Effector CD4-positive, alpha-beta T cell (primary cell): ENCODE results near the gene HSFX4. TPM values are rescaled to one million over a fixed set of nuclear protein-coding genes. Genes with fewer than 3 reads are reported as not detected.
A peak's percentile ranks its signal among the peaks of the same experiment; 100 is the strongest.
"Not testable (repeated sequence)": the region's sequence is repeated elsewhere in the genome, so short reads cannot be mapped to it uniquely, and the experiment has no call there.

Experiments
- DNase-seq: peaks from one replicate; pipeline ENCODE4 v3.0.0-alpha.2; 2020
- total RNA-seq: gene quantifications from one replicate; lab custom pipeline; 2026; lab: John Stamatoyannopoulos, UW

The HSFX4 gene, protein sequence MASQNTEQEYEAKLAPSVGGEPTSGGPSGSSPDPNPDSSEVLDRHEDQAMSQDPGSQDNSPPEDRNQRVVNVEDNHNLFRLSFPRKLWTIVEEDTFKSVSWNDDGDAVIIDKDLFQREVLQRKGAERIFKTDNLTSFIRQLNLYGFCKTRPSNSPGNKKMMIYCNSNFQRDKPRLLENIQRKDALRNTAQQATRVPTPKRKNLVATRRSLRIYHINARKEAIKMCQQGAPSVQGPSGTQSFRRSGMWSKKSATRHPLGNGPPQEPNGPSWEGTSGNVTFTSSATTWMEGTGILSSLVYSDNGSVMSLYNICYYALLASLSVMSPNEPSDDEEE
- not detected for total RNA-seq

- not testable (repeated sequence) for DNase-seq
Measured at GRCh38 chrX:149929400-149929799, at the start of gene HSFX4. HSFX4 (plus strand) TSS chrX:149929573; CDS start chrX:149929645, 72 bp downstream.

GRCh38 chrX:149881081-149881711, 48.2 kb upstream of the HSFX4 start, which contains the start of gene MAGEA8:
MAGEA8 (plus strand) TSS chrX:149881183; CDS start chrX:149884273, 3,090 bp downstream.
- no peak for DNase-seq

DNA sequence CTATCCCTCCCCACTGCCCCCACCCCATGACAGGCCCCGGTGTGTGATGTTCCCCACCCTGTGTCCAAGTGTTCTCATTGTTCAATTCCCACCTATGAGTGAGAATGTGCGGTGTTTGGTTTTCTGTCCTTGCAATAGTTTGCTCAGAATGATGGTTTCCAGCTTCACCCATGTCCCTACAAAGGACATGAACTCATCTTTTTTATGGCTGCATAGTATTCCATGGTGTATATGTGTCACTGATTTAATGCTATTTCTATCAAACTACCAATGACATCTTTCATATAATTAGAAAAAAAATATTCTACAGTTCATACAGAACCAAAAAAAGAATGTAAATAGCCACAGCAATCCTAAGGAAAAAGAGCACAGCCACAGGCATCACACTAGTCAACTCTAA, 38.5 kb upstream of the HSFX4 start:
- not testable (repeated sequence) for DNase-seq

- DNase-seq = no peak
Measured at GRCh38 chrX:149898554-149898953, 30.8 kb upstream of the HSFX4 start.

- DNase-seq = no peak
Measured at GRCh38 chrX:149903889-149904748, 25.3 kb upstream of the HSFX4 start.

DNA sequence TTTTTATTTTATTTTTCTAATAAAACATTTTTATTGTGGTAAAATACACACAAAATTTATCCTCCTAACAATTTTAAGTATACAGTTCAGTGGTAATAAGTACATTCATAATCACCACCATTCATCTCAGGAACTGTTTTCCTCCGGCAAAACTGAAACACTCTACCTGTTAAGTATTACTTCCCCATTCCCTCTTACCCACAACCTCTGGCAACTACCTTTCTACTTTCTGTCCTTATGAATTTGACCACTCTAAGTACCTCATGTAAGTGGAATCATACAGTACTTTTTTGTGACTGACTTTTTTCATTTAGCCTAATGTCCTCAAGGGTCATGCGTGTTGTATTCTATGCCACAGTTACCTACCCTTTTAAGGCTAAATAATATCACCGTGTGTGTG, 21.1 kb upstream of the HSFX4 start:
- no peak for DNase-seq

DNA sequence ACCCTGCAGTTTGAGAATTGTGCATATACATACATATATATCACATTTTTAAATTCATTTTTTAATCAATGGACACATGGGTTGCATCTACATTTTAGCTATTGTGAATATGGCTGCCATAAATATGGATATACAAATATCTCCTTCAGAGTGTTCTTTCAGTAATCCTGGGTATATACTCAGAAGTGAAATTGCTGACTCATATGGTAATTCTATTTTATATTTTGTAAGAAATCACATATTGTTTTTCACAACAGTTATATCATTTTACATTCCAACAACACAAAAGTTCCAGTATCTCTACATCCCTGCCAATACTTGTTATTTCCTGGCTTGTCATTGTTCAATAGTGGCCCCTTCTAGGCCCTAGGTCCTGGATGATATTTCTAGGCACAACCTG, 20.6 kb upstream of the HSFX4 start:
- DNase-seq = no peak

- no peak for DNase-seq
Measured at GRCh38 chrX:149909324-149910177, 19.8 kb upstream of the HSFX4 start.

GRCh38 chrX:149910178-149910695, 19.1 kb upstream of the HSFX4 start:
- DNase-seq = no peak

GRCh38 chrX:149916745-149917392, 12.5 kb upstream of the HSFX4 start:
- no peak for DNase-seq

DNA sequence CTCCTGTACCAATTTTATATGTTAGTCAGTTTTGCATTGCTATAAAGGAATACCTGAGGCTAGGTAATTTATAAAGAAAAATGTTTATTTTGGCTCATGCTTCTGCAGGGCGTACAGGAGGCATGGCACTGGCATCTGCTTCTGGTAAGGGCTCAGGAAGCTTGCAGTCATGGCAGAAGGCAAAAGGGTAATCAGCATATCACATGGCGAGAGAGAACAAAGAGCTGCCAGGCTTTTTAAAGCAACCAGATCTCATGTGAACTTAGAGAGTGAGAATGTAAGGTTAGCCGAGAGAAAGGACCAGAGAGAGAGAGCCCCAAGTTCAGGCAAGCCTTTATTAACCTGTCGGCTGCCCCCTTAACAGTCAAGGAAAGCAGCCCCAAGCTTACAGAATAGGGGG, 5.5 kb upstream of the HSFX4 start:
- DNase-seq = not testable (repeated sequence)

DNA sequence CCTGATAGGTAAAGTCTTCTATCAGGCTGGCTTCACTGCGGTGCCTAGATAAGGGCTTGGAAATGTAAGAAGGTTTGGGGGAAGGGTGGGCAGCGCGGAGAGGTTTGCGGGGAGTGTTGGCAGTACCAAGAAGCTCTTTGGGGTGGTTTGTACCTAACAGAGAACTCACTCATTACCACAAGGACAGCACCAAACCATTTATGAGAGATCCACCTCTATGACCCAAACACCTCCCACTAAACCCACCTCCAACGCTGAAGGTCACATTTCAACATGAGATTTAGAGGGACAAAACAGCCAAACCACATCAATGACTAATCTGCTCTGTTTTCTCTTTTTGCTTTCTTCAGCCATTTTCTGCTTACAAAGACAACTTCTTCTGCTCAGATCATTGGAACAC, 4.9 kb upstream of the HSFX4 start:
- not testable (repeated sequence) for DNase-seq

DNA sequence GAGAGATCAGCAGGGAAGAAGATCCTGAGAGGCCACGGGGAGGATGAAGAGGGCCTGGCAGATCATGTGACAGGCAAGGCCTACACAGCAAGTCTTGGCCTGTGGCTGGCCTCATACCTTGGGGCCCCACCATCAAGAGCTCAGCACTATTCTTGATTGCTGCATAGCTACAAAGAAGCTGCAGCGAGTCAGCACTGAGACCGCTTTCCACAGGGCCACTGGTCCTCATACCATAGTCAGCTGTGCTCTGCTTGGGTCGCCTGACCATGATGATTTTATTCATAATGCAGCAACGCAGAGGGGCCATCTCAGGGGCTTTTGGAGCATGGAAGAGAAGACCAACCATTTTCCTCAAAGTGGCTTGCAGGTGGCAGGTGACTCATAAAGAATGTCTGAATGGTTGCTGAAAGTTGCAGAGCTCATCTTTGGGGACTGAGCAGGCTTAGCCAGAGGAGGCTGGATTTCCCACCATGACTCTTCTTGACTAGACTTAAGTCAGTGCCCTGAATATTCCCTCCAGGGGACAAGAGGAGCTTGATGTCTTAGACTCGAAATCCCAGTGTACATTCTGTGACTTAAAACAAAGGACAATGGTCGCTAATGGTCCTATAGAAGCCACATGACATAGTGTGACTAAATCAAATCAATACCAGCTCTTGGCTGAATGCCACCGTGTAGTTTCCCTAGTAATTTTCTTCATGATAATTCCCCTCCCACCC, 2.0 kb upstream of the HSFX4 start:
- DNase-seq = not testable (repeated sequence)

GRCh38 chrX:149927964-149928258, 1.5 kb upstream of the HSFX4 start:
- not testable (repeated sequence) for DNase-seq

DNA sequence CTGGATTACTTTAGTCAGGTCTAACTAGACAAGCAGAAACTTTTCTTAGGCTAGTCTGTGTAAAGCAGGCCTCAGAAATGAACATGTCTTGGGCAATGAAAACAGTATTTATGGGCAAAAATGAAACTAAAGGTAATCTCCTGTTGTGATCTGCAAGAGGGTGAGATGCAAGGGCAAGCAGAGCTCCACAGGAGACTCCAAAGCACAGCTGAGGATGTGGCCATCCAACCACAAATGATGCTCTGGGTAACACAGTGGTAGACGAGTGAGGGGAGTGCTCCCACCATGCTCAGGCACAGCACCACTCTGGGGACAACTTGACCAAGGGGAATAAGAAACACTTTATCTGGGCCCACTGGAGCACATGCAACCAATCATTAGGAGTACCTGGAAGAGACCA, 738 bp upstream of the HSFX4 start:
- not testable (repeated sequence) for DNase-seq

- DNase-seq = not testable (repeated sequence)
Measured at GRCh38 chrX:149931355-149931754, 2.0 kb downstream of the HSFX4 start.

DNA sequence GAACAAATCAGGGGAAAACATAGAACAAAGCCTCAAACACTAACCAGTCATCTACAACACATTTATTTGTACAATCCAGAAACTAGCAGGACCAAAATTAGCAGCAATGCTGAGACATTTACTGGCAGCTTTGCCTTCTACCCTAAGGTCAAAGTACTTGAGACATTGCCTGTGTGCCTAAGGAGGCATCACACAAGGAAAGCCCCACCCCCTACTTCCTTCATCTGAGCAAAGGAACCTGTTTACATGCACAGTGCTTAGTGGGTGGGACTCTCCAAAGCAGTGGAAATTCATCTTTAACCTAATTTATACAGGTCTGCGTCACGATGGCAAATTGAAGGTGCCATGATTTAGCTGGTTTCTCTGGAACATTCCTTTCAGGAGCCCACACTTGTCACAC, 2.8 kb downstream of the HSFX4 start:
- DNase-seq = not testable (repeated sequence)

- DNase-seq = not testable (repeated sequence)
Measured at GRCh38 chrX:149932970-149933369, 3.6 kb downstream of the HSFX4 start.

- not testable (repeated sequence) for DNase-seq
Measured at GRCh38 chrX:149933547-149933946, 4.2 kb downstream of the HSFX4 start.

DNA sequence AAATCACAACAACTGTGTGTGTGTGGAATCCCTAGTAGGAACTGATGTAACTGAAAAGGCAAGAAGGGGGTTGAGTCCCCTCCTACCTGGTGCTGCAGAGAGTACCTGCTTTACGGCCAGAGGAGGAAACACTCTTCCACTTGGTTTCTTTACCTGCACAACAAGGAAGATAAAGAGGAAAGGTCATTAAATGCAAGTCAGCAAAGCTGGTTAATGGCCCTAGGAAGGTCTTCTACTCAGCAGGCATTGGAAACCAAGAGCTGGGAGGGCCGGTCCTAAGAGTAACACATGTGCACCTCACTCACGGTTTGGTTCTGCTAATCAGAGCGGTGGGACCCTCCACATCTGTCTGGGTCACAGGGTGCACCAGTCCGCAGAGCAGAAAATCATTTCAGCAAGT, 8.0 kb downstream of the HSFX4 start:
- DNase-seq = not testable (repeated sequence)

DNA sequence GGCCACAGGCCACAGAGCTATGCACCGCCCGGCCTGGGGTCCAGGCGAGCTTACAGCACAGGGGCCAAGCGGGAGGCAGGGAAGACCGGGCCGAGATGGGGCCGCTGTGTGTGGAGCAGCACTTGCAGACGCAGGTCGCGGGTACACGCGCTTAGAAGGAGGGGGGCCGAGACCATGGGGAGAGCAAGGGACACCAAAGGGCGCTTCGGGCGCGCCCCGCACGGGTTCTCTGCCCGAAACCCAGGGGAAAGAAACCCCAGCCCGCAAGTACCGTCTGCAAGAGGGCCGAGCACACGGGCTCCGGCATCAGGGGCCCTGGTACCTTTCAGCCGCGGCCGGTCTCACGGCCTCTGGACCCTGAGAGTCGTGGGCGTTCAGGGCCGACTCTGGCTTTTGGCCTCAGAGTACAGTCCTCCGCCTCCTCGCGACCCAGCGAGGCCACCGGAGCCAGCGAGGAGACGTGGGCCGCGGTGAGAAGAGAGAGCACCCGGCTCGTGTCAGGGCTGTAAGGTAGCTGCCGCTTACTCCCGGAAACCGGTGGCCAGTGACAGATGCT, 8.6 kb downstream of the HSFX4 start:
- peak; percentile 7 for DNase-seq
